ENCODE results near the gene NAB2.

DNA sequence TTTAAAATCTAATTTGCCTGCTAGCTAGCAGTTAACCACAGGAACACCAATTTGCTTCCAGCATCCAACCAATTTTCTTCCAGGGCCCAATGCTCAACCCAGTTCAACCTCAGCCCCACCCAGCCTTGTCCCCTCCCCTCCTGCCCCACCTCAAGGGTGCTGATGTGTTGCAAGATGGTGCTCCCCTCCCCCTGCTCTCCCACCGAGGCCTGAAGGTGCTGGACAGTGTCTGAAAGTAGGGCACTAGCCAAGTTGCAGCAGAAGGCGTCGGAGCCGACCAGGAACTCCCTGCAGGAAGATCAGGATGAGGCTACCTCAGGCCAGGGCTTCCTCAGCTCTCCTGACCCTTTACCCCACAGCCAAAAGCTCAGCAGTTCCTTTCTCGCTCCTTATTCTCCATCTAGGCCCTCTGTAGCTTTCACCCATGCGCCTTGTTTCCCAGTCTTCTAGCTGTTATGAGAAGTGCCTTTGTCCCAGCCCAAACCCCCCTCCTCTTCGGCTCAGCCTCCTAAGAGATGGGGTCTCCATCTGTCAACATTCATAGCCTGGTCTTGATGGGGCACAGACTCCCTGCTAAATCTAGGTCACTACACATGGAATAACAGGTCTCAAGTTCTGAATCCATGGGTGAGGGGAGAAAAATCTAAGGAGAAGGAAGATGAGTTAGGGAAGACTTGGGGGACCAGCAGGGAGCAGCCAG lies 18.7 kb downstream of the NAB2 start:
- TF ChIP-seq, protein P1, sequence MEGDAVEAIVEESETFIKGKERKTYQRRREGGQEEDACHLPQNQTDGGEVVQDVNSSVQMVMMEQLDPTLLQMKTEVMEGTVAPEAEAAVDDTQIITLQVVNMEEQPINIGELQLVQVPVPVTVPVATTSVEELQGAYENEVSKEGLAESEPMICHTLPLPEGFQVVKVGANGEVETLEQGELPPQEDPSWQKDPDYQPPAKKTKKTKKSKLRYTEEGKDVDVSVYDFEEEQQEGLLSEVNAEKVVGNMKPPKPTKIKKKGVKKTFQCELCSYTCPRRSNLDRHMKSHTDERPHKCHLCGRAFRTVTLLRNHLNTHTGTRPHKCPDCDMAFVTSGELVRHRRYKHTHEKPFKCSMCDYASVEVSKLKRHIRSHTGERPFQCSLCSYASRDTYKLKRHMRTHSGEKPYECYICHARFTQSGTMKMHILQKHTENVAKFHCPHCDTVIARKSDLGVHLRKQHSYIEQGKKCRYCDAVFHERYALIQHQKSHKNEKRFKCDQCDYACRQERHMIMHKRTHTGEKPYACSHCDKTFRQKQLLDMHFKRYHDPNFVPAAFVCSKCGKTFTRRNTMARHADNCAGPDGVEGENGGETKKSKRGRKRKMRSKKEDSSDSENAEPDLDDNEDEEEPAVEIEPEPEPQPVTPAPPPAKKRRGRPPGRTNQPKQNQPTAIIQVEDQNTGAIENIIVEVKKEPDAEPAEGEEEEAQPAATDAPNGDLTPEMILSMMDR (IDR thresholded peaks at IDR 0.05; ENCODE audit: low read depth, low read length, missing input control): no peak
- TF ChIP-seq, protein P2, sequence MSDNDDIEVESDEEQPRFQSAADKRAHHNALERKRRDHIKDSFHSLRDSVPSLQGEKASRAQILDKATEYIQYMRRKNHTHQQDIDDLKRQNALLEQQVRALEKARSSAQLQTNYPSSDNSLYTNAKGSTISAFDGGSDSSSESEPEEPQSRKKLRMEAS (IDR thresholded peaks at IDR 0.05): no peak
- TF ChIP-seq, protein P3, sequence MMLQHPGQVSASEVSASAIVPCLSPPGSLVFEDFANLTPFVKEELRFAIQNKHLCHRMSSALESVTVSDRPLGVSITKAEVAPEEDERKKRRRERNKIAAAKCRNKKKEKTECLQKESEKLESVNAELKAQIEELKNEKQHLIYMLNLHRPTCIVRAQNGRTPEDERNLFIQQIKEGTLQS (IDR thresholded peaks at IDR 0.05): no peak
- TF ChIP-seq, protein P4, sequence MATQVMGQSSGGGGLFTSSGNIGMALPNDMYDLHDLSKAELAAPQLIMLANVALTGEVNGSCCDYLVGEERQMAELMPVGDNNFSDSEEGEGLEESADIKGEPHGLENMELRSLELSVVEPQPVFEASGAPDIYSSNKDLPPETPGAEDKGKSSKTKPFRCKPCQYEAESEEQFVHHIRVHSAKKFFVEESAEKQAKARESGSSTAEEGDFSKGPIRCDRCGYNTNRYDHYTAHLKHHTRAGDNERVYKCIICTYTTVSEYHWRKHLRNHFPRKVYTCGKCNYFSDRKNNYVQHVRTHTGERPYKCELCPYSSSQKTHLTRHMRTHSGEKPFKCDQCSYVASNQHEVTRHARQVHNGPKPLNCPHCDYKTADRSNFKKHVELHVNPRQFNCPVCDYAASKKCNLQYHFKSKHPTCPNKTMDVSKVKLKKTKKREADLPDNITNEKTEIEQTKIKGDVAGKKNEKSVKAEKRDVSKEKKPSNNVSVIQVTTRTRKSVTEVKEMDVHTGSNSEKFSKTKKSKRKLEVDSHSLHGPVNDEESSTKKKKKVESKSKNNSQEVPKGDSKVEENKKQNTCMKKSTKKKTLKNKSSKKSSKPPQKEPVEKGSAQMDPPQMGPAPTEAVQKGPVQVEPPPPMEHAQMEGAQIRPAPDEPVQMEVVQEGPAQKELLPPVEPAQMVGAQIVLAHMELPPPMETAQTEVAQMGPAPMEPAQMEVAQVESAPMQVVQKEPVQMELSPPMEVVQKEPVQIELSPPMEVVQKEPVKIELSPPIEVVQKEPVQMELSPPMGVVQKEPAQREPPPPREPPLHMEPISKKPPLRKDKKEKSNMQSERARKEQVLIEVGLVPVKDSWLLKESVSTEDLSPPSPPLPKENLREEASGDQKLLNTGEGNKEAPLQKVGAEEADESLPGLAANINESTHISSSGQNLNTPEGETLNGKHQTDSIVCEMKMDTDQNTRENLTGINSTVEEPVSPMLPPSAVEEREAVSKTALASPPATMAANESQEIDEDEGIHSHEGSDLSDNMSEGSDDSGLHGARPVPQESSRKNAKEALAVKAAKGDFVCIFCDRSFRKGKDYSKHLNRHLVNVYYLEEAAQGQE (IDR thresholded peaks at IDR 0.05): no peak
- TF ChIP-seq EGR1 (IDR thresholded peaks at IDR 0.05; ENCODE audit: low read depth in 2 of 2) (no peak), SP1 (IDR thresholded peaks at IDR 0.05) (no peak), YY1 (IDR thresholded peaks at IDR 0.05) (no peak), RAD21 (IDR thresholded peaks at IDR 0.05) (no peak), GABPA (IDR thresholded peaks at IDR 0.05 in 1 of 2, conservative IDR thresholded peaks at IDR 0.05 in 1 of 2) (no peak), HNF4A (conservative IDR thresholded peaks at IDR 0.05) (no peak)

Measured in liver (tissue), 3 donors.